HEK293T (cell line): ENCODE measurements around the gene HS6ST1.

ENCODE experiments used
- CTCF ChIA-PET: fragments of 350-600 bp; formaldehyde crosslinking; extraction: SDS; loops from one replicate; lab custom pipeline; 2021; ENCODE audit warnings: antibody characterized with exemption, inconsistent platforms; lab: Yijun Ruan, JAX
- POLR2A ChIA-PET: fragments of 350-600 bp; formaldehyde crosslinking; extraction: SDS; loops from one replicate; lab custom pipeline; 2020; ENCODE audit warnings: antibody characterized with exemption, inconsistent platforms; lab: Yijun Ruan, JAX
- DNase-seq: peaks from one replicate; pipeline ENCODE4 v3.0.0; 2012; ENCODE audit warnings: mixed read lengths; ENCODE audit errors: extremely low spot score
- ARNT ChIP-seq: fragments of 450-650 bp; IDR thresholded peaks from 2 replicates; pipeline ENCODE4 v1.6.1; 2017; ENCODE audit warnings: mild to moderate bottlenecking
- BHLHE40 ChIP-seq: fragments of 450-650 bp; IDR thresholded peaks from 2 replicates; pipeline ENCODE4 v1.6.1; 2016; ENCODE audit warnings: mild to moderate bottlenecking, moderate library complexity, borderline replicate concordance
- CTBP1 ChIP-seq: fragments of 450-650 bp; IDR thresholded peaks from 2 replicates; pipeline ENCODE4 v1.6.1; 2016; ENCODE audit warnings: borderline replicate concordance
- ELF4 ChIP-seq: fragments of 450-650 bp; IDR thresholded peaks from 2 replicates; pipeline ENCODE4 v1.6.1; 2017; ENCODE audit warnings: antibody characterized with exemption
- FOXA1 ChIP-seq: fragments of 450-650 bp; IDR thresholded peaks from 2 replicates; pipeline ENCODE4 v1.6.1; 2016; ENCODE audit warnings: mild to moderate bottlenecking
- FOXK2 ChIP-seq: fragments of 450-650 bp; IDR thresholded peaks from 2 replicates; pipeline ENCODE4 v1.6.1; 2016; ENCODE audit warnings: mild to moderate bottlenecking
- FOXM1 ChIP-seq: fragments of 450-650 bp; IDR thresholded peaks from 2 replicates; pipeline ENCODE4 v1.6.1; 2017; ENCODE audit warnings: mild to moderate bottlenecking, borderline replicate concordance
- HDGF ChIP-seq: fragments of 450-650 bp; IDR thresholded peaks from 2 replicates; pipeline ENCODE4 v1.6.1; 2017; ENCODE audit warnings: antibody characterized with exemption, borderline replicate concordance
- L3MBTL2 ChIP-seq: fragments of 450-650 bp; conservative IDR thresholded peaks from 2 replicates; pipeline ENCODE4 v1.6.1; 2016; ENCODE audit warnings: mild to moderate bottlenecking
- LEF1 ChIP-seq: fragments of 450-650 bp; IDR thresholded peaks from 2 replicates; pipeline ENCODE4 v1.6.1; 2017; ENCODE audit warnings: mild to moderate bottlenecking, borderline replicate concordance
- NFRKB ChIP-seq: fragments of 450-650 bp; IDR thresholded peaks from 2 replicates; pipeline ENCODE4 v1.6.1; 2016; ENCODE audit warnings: mild to moderate bottlenecking, moderate library complexity
- PKNOX1 ChIP-seq: fragments of 450-650 bp; IDR thresholded peaks from 2 replicates; pipeline ENCODE4 v1.6.1; 2016
- SP1 ChIP-seq: fragments of 450-650 bp; IDR thresholded peaks from 2 replicates; pipeline ENCODE4 v1.6.1; 2017
- SUZ12 ChIP-seq: fragments of 450-650 bp; IDR thresholded peaks from 2 replicates; pipeline ENCODE4 v1.6.1; 2016; ENCODE audit warnings: mild to moderate bottlenecking
- TARDBP ChIP-seq: fragments of 450-650 bp; IDR thresholded peaks from 2 replicates; pipeline ENCODE4 v1.6.1; 2016
- ZNF384 ChIP-seq: fragments of 450-650 bp; IDR thresholded peaks from 2 replicates; pipeline ENCODE4 v1.6.1; 2016

HS6ST1 gene

GRCh38 chr2:128235581-128235980, 83.1 kb downstream of the HS6ST1 start:
- POLR2A ChIA-PET = no interaction called here
- no peak for DNase-seq
- TF ChIP-seq FOXK2 (no peak), FOXM1 (no peak), ELF4 (no peak), L3MBTL2 (no peak), SUZ12 (no peak), NFRKB (no peak), PKNOX1 (no peak), BHLHE40 (no peak), FOXA1 (no peak), HDGF (no peak)
- CTCF ChIA-PET = no interaction called here

- ChIA-PET POLR2A (no interaction called here), CTCF (no interaction called here)
- TF ChIP-seq ARNT (no peak), L3MBTL2 (no peak), HDGF (no peak), TARDBP (no peak), LEF1 (no peak), FOXA1 (no peak), ELF4 (no peak), SUZ12 (no peak), FOXM1 (no peak)
- no peak for DNase-seq
Measured at GRCh38 chr2:128234613-128235012, 84.1 kb downstream of the HS6ST1 start.

GRCh38 chr2:128233790-128234395, 84.8 kb downstream of the HS6ST1 start:
- no peak for DNase-seq
- ChIA-PET POLR2A (no interaction called here), CTCF (interaction anchor here (0.7 kb wide), 1 partner anchor 170 kb away, joined by 3 read pairs; no protein-coding TSS in a partner anchor)
- TF ChIP-seq L3MBTL2 = peak; percentile 75
- no peak for TF ChIP-seq HDGF

GRCh38 chr2:128232965-128233789, 85.5 kb downstream of the HS6ST1 start:
- POLR2A ChIA-PET = no interaction called here
- TF ChIP-seq L3MBTL2 (no peak), FOXA1 (no peak), PKNOX1 (no peak), LEF1 (no peak), ELF4 (no peak), HDGF (no peak), FOXK2 (no peak), ZNF384 (no peak), ARNT (no peak), FOXM1 (no peak), NFRKB (no peak), BHLHE40 (no peak), TARDBP (no peak), SP1 (no peak), CTBP1 (no peak), SUZ12 (no peak)
- peak; percentile 93 for DNase-seq
- CTCF ChIA-PET = interaction anchor here (0.7 kb wide), 2 partner anchors 45 to 170 kb away, joined by 3 read pairs; no protein-coding TSS in a partner anchor

GRCh38 chr2:128228894-128229293, 89.8 kb downstream of the HS6ST1 start:
- TF ChIP-seq HDGF = no peak
- no peak for TF ChIP-seq SP1
- no peak for TF ChIP-seq FOXA1
- TF ChIP-seq ARNT = no peak
- TF ChIP-seq CTBP1 = no peak
- no peak for TF ChIP-seq ELF4
- no peak for TF ChIP-seq L3MBTL2
- TF ChIP-seq NFRKB = no peak
- TF ChIP-seq TARDBP = no peak
- TF ChIP-seq FOXM1 = no peak
- TF ChIP-seq FOXK2 = no peak
- TF ChIP-seq ZNF384 = no peak
- no peak for TF ChIP-seq PKNOX1
- no peak for TF ChIP-seq SUZ12
- TF ChIP-seq BHLHE40 = no peak
- POLR2A ChIA-PET = interaction anchor here (0.7 kb wide), 1 partner anchor 367 kb away, joined by 3 read pairs; no protein-coding TSS in a partner anchor
- CTCF ChIA-PET = no interaction called here
- DNase-seq = no peak

- TF ChIP-seq SP1 = no peak
- TF ChIP-seq ZNF384 = no peak
- no peak for TF ChIP-seq LEF1
- no peak for TF ChIP-seq CTBP1
- no peak for TF ChIP-seq FOXA1
- no peak for TF ChIP-seq SUZ12
- no peak for TF ChIP-seq PKNOX1
- no peak for TF ChIP-seq FOXK2
- TF ChIP-seq BHLHE40 = no peak
- TF ChIP-seq ELF4 = no peak
- ChIA-PET CTCF (no interaction called here), POLR2A (no interaction called here)
- DNase-seq = no peak
Measured at GRCh38 chr2:128227862-128228261, 90.8 kb downstream of the HS6ST1 start.
